K562 (cell line): Measurements from ENCODE around the gene DPY19L1. TPM values are rescaled to one million over a fixed set of nuclear protein-coding genes. Genes with fewer than 3 reads are reported as not detected.

Source experiments
- ATAC-seq: fragments of 200-7000 bp; cut with Tn5 transposase; 3 replicates; pipeline ENCODE4 v1.9.1; 2020; ENCODE audit warnings: moderate library complexity
- BruUV-seq: library from RNA; stranded (reverse); fragments of 400-500 nt; replicated peaks from 2 replicates; lab custom pipeline; 2021; lab: Mats Ljungman, UMichigan
- CTCF ChIA-PET: fragments of 300-600 bp; formaldehyde crosslinking; extraction: SDS; loops from one replicate; lab custom pipeline; 2021; ENCODE audit warnings: low intra/inter-chr PET ratio; lab: Yijun Ruan, JAX
- POLR2A ChIA-PET: fragments of 300-600, 350-650 bp; sonication (Branson Sonifier 250); formaldehyde crosslinking; extraction: SDS; loops from one replicate; lab custom pipeline; 2021; ENCODE audit warnings: antibody characterized with exemption, inconsistent platforms; lab: Yijun Ruan, JAX
- DNase-seq, 4 experiments: peaks; one replicate each; pipeline versions ENCODE4 v3.0.0 to v3.0.0-alpha.2; 2011 to 2018; ENCODE audit warnings: low spot score in 3 of 4, mixed read lengths in 3 of 4; ENCODE audit errors: extremely low read depth in 1 of 4
- FAIRE-seq: peaks from 2 replicates; lab custom pipeline; 2011; peaks lifted over from hg19 to GRCh38; lab: Jason Lieb, UNC
- H2AFZ ChIP-seq: 2 replicates; pipeline ENCODE4 v1.6.0; 2011; ENCODE audit warnings: low read depth, low read length, control low read depth, inconsistent platforms
- H3K27ac ChIP-seq: fragments of 200-600 bp; 3 replicates; pipeline ENCODE4 v1.8.0; 2011; ENCODE audit warnings: low read depth, mild to moderate bottlenecking, control low read depth, inconsistent platforms, low read length, moderate library complexity, mixed read lengths; ENCODE audit errors: extremely low read depth
- H3K27me3 ChIP-seq, 2 experiments: fragments of 300-600 bp in 1 of 2; 2 replicates in 1 of 2; 3 replicates in 1 of 2; pipeline versions ENCODE4 v1.6.0 to v1.8.0; 2011; ENCODE audit warnings: inconsistent platforms in 2 of 2, low read length in 2 of 2, mild to moderate bottlenecking in 1 of 2, mixed read lengths in 1 of 2, moderate library complexity in 1 of 2; ENCODE audit not compliant: control insufficient read depth in 2 of 2, insufficient read depth in 2 of 2
- H3K36me3 ChIP-seq: fragments of 300-600 bp; 3 replicates; pipeline ENCODE4 v1.8.0; 2011; ENCODE audit warnings: mild to moderate bottlenecking, low read length, inconsistent platforms; ENCODE audit not compliant: control insufficient read depth, insufficient read depth
- H3K4me1 ChIP-seq, 2 experiments: fragments of 200-600 bp in 1 of 2; replicated peaks in 1 of 2; 2 replicates in 1 of 2; 3 replicates in 1 of 2; pipeline versions ENCODE4 v1.5.1 to v1.8.0; 2011; ENCODE audit warnings: inconsistent platforms in 2 of 2, low read length in 2 of 2, mild to moderate bottlenecking in 1 of 2, mixed read lengths in 1 of 2, moderate library complexity in 1 of 2; ENCODE audit not compliant: control insufficient read depth in 2 of 2, insufficient read depth in 2 of 2
- H3K4me2 ChIP-seq: 2 replicates; pipeline ENCODE4 v1.6.1; 2011; ENCODE audit warnings: low read length, control low read depth, inconsistent platforms, mixed read lengths; ENCODE audit not compliant: insufficient read depth
- H3K4me3 ChIP-seq: fragments of 200-600 bp; sonication (generic), shearing (Covaris generic); 2 replicates; pipeline ENCODE4 v1.5.1; 2016; ENCODE audit warnings: control low read depth, inconsistent platforms
- H3K79me2 ChIP-seq: fragments of 200-600 bp; 3 replicates; pipeline ENCODE4 v1.8.0; 2011; ENCODE audit warnings: low read length, inconsistent platforms; ENCODE audit not compliant: control insufficient read depth, insufficient read depth
- H3K9ac ChIP-seq, 2 experiments: 2 replicates each; pipeline versions ENCODE4 v1.6.0 to v1.6.1; 2011; ENCODE audit warnings: low read depth in 2 of 2, low read length in 2 of 2, control low read depth in 1 of 2, inconsistent platforms in 1 of 2, mild to moderate bottlenecking in 1 of 2, mixed read lengths in 1 of 2; ENCODE audit not compliant: insufficient read depth in 1 of 2
- H3K9me1 ChIP-seq: one replicate; pipeline ENCODE4 v1.6.0; 2011; ENCODE audit warnings: inconsistent platforms, mild to moderate bottlenecking, low read length, moderate library complexity; ENCODE audit not compliant: control insufficient read depth, insufficient read depth
- H3K9me3 ChIP-seq: replicated peaks from 2 replicates; pipeline ENCODE4 v1.5.1; 2011; ENCODE audit warnings: low read depth, low read length, inconsistent platforms; ENCODE audit not compliant: control insufficient read depth, insufficient read depth
- H4K20me1 ChIP-seq: replicated peaks from 2 replicates; pipeline ENCODE4 v1.6.1; 2011; ENCODE audit warnings: low read length, inconsistent platforms, mixed read lengths; ENCODE audit not compliant: control insufficient read depth, insufficient read depth
- CBX5 ChIP-seq: IDR thresholded peaks from 2 replicates; pipeline ENCODE4 v1.6.1; 2014; ENCODE audit warnings: low read depth, borderline replicate concordance
- FOSL1 ChIP-seq: fragments of 200-800 bp; sonication (Bioruptor generic); conservative IDR thresholded peaks from 2 replicates; pipeline ENCODE4 v1.6.1; 2016; ENCODE audit warnings: missing genetic modification characterization, missing compliant biosample characterization
- HMBOX1 ChIP-seq: sonication (generic); IDR thresholded peaks from 2 replicates; pipeline ENCODE4 v1.6.1; 2016
- MTA3 ChIP-seq: fragments of 450-650 bp; formaldehyde crosslinking; IDR thresholded peaks from 2 replicates; pipeline ENCODE4 v1.6.1; 2017; ENCODE audit warnings: mild to moderate bottlenecking, borderline replicate concordance
- PBX2 ChIP-seq, 2 experiments: IDR thresholded peaks in 1 of 2; conservative IDR thresholded peaks in 1 of 2; 2 replicates each; pipeline ENCODE4 v1.6.1; 2016; ENCODE audit warnings: low read depth in 2 of 2, mild to moderate bottlenecking in 1 of 2, missing compliant biosample characterization in 1 of 2, missing genetic modification characterization in 1 of 2, moderate library complexity in 1 of 2
- WGBS: fragments of 100-300 bp; shearing (Covaris generic); methylation state at CpG from one replicate; pipeline ENCODE4 v1.1.6; 2016; ENCODE audit warnings: low coverage, mixed read lengths; ENCODE audit not compliant: insufficient coverage; ENCODE audit errors: missing lambda C conversion rate; 5-methylcytosine and 5-hydroxymethylcytosine counted together
- in situ Hi-C: fragments of 300-500 bp; cut with MboI; formaldehyde crosslinking; loops from 4 replicates; pipeline ENCODE4 v1.15.0; 2018; ENCODE audit warnings: inconsistent platforms, mixed read lengths
- intact Hi-C: fragments of 100-400 bp; cut with micrococcal nuclease; formaldehyde crosslinking; loops from 2 replicates; pipeline ENCODE4 v1.14.2; 2022
- polyA plus RNA-seq, 8 experiments: library from polyadenylated mRNA; depleted of rRNA in 4 of 8; stranded (reverse) in 5 of 8; unstranded in 3 of 8; fragments of >200 nt; fragmentation: Nextera tagmentation in 2 of 8; fragmentation: Illumina TruSeq in 1 of 8; extraction: Ambion mirVana in 2 of 8; extraction: Trizol in 1 of 8; gene quantifications; 2 replicates each; pipeline versions ENCODE4 v1.2.1 to v1.2.3, GENCODE V29; 2011 to 2014; ENCODE audit warnings: inconsistent platforms in 1 of 8, missing spikeins in 1 of 8
- total RNA-seq, 7 experiments: library from RNA; depleted of rRNA in 6 of 7; stranded (reverse); fragments of >200 nt in 6 of 7; fragmentation: Illumina TruSeq in 2 of 7; extraction: Trizol in 2 of 7; gene quantifications; 2 replicates each; pipeline versions ENCODE4 v1.2.1 to v1.2.3, GENCODE V29; 2011 to 2021; ENCODE audit warnings: low replicate concordance in 1 of 7

Gene DPY19L1
- total and polyA plus RNA-seq, 9 of the 15 experiments (the other 6 are each of a cell fraction or from before 2014, with no cell fraction given), result 4.0 to 34.3 (median 22.1) TPM

- Histone ChIP-seq H3K4me3 (no peak overlapping the region), H3K4me1 (peaks cover 0 to 27% of the 10 kb centered on the region in 2 experiments; a peak in 3 of 5 replicates), H3K4me2 (no peak overlapping the region), H4K20me1 (no peaks in the 10 kb centered on the region), H3K27me3 (no peaks in the 10 kb centered on the region), H2AFZ (no peak overlapping the region), H3K79me2 (peaks cover 88% of the 10 kb centered on the region), H3K27ac (no peak overlapping the region), H3K9ac (no peak overlapping the region), H3K36me3 (no peaks in the 10 kb centered on the region), H3K9me1 (no peaks in the 10 kb centered on the region), H3K9me3 (no peaks in the 10 kb centered on the region)
- 56% methylated on average over 2 of the region's 2 CpGs for WGBS
- FAIRE-seq (no peak), DNase-seq (no peak), ATAC-seq (no peak)
- no peak for TF ChIP-seq MTA3
- peak; percentile 51 for TF ChIP-seq HMBOX1
- no TSS peak for BruUV-seq
- ChIA-PET POLR2A (interaction anchor here (0.5 to 0.9 kb wide), 3 partner anchors 9 to 1697 kb away, joined by 3 read pairs; no protein-coding TSS in a partner anchor), CTCF (no interaction called here)
- in situ Hi-C loops, result no loop called here
- intact Hi-C loops, result loop anchor here (10.0 kb wide), 2 partner anchors 106 to 356 kb away; no protein-coding TSS in a partner anchor
Observed at GRCh38 chr7:35030848-35031247, 6.4 kb downstream of the DPY19L1 start.

DNA sequence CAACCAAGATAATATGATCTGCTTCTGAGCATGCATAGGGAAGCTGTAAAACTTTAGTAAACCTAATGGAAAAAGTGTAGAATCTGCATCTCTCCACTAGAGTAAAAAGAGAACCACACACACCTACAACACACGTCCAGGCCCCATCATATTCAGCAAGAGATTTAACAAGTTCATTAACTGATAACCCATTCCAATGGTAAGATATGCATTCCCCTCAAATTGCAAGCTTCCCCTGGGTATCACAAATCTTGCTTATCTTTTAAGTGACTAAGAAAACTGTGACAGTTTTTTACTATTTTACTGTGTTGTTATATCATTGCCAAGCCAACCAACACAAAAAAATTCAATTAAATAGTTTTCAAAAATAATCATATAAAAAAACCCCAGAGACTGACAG, 8.0 kb downstream of the DPY19L1 start:
- Histone ChIP-seq H3K79me2 (peaks cover 87% of the 10 kb centered on the region), H3K9me3 (no peaks in the 10 kb centered on the region), H3K4me2 (no peak overlapping the region), H3K27me3 (no peaks in the 10 kb centered on the region), H3K4me3 (no peak overlapping the region), H2AFZ (no peak overlapping the region), H3K4me1 (peaks cover 0 to 16% of the 10 kb centered on the region in 2 experiments; a peak in 3 of 5 replicates), H3K36me3 (no peaks in the 10 kb centered on the region), H3K9ac (no peak overlapping the region), H3K9me1 (no peaks in the 10 kb centered on the region), H4K20me1 (no peaks in the 10 kb centered on the region), H3K27ac (no peak overlapping the region)
- CTCF ChIA-PET, result no interaction called here
- in situ Hi-C loops, result no loop called here
- no peak for ATAC-seq
- 12% methylated on average over 1 of the region's 1 CpG for WGBS
- FAIRE-seq, result no peak
- TF ChIP-seq PBX2 (CRISPR knock-in tag; IDR thresholded peaks at IDR 0.05; ENCODE audit: low read depth), result no peak
- 0 out of 2 replicates have a peak, but pooled peaks have one; percentile 19 for TF ChIP-seq PBX2 (tag; conservative IDR thresholded peaks at IDR 0.05; ENCODE audit: low read depth)
- peak; percentile 38; the same call in 1 of the 2 replicates for TF ChIP-seq FOSL1 (tag)
- no peak for TF ChIP-seq CBX5
- POLR2A ChIA-PET, result interaction anchor here (1.0 kb wide), 1 partner anchor 9 kb away, joined by 4 read pairs; no protein-coding TSS in a partner anchor
- intact Hi-C loops, result no loop called here
- no peak for DNase-seq
- no TSS peak for BruUV-seq
